ENCODE measurements around the gene ZNF525. TPM values are rescaled to one million over a fixed set of nuclear protein-coding genes. Genes with fewer than 3 reads are reported as not detected.

The ZNF525 gene
- total RNA-seq, 1 experiment from 2014 or later, result 10.2 TPM

DNA sequence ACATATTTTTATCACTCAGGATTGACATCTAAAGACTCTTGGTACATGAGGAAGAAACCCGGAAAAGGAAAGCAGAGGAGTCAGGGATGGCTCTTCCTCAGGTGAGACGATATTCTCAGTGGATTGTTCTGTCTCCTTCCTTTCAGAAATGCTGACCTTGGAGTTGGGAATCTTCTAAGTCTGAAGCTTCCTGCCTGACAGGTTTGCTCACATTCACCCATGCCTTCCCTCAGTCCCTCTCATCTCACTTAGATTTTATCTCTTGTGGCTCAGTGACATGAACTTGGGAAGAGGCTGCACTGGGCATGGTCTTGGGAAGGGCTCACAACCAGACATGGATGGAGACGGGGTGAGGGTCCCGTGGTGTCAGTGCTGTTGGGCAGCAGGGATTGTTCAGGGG lies 6.7 kb downstream of the ZNF525 start (continued):
- TF ChIP-seq, protein P1, sequence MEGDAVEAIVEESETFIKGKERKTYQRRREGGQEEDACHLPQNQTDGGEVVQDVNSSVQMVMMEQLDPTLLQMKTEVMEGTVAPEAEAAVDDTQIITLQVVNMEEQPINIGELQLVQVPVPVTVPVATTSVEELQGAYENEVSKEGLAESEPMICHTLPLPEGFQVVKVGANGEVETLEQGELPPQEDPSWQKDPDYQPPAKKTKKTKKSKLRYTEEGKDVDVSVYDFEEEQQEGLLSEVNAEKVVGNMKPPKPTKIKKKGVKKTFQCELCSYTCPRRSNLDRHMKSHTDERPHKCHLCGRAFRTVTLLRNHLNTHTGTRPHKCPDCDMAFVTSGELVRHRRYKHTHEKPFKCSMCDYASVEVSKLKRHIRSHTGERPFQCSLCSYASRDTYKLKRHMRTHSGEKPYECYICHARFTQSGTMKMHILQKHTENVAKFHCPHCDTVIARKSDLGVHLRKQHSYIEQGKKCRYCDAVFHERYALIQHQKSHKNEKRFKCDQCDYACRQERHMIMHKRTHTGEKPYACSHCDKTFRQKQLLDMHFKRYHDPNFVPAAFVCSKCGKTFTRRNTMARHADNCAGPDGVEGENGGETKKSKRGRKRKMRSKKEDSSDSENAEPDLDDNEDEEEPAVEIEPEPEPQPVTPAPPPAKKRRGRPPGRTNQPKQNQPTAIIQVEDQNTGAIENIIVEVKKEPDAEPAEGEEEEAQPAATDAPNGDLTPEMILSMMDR (IDR thresholded peaks at IDR 0.05 in 2 of 3, conservative IDR thresholded peaks at IDR 0.05 in 1 of 3; ENCODE audit: borderline replicate concordance in 1 of 3, insufficient read depth in 1 of 3, low read depth in 2 of 3, low read length in 2 of 3), result no peak

DNA sequence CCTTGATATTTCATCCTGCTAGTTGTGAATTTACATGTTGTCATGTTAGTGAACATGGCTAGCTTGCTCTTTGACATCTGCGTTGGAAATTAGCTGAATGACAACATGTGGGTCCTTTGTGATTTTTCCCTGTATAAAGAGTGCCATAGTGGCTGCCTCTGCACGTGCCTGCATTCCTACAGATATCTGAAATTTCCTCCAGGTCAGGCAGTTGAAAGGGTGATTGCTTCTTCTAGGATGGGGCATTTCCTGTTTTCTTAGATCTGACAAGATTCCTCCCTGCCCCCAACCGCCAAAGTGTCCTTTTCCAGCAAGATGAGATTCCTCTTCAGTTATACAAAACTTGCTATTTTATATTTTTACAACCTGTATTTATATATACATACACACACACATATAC lies 8.8 kb downstream of the ZNF525 start:
- RAD21 ChIA-PET (ENCODE audit: low non-redundant PET in 1 of 2, low total read pairs in 2 of 2, uncharacterized antibody in 2 of 2, unreplicated experiment in 2 of 2), result no interaction called here
- no peak overlapping the region for H3K27ac ChIP-seq (ENCODE audit: low read depth, low read length)
- H2AFZ ChIP-seq (ENCODE audit: low read depth, low read length, poor library complexity, severe bottlenecking), result no peak overlapping the region
- no peak overlapping the region for H3K9ac ChIP-seq (ENCODE audit: low read length)
- H3K36me3 ChIP-seq (ENCODE audit: control insufficient read depth in 1 of 2, insufficient read depth in 2 of 2, low read length in 2 of 2), result peaks cover 0 to 42% of the 10 kb centered on the region in 2 experiments; a peak in 3 of 4 replicates
- no peak overlapping the region for H3K4me3 ChIP-seq (replicated peaks in 1 of 2; ENCODE audit: low read depth in 1 of 2, low read length in 2 of 2)
- POLR2A ChIA-PET, result no interaction called here
- CTCF ChIA-PET, result no interaction called here
- DNase-seq (ENCODE audit: low read depth, low spot score), result no peak
- peaks cover 0 to 3% of the 10 kb centered on the region in 2 experiments; a peak in 1 of 4 replicates for H3K9me3 ChIP-seq (ENCODE audit: control insufficient read depth in 1 of 2, insufficient read depth in 1 of 2, low read depth in 1 of 2, low read length in 2 of 2)
- TF ChIP-seq SIN3A (IDR thresholded peaks at IDR 0.05; ENCODE audit: low read depth) (no peak), ZFX (IDR thresholded peaks at IDR 0.05) (no peak), YY1 (IDR thresholded peaks at IDR 0.05; ENCODE audit: extremely low read depth, insufficient replicate concordance, low read depth, low read length) (no peak), POLR2AphosphoS5 (IDR thresholded peaks at IDR 0.05; ENCODE audit: low read depth, low read length) (no peak), SP1 (IDR thresholded peaks at IDR 0.05; ENCODE audit: low read depth) (no peak), FOSL1 (IDR thresholded peaks at IDR 0.05; ENCODE audit: low read depth) (no peak), JUND (IDR thresholded peaks at IDR 0.05) (no peak), EZH2phosphoT487 (IDR thresholded peaks at IDR 0.05; ENCODE audit: borderline replicate concordance) (no peak), CEBPB (IDR thresholded peaks at IDR 0.05; ENCODE audit: low read depth) (no peak), POLR2A (IDR thresholded peaks at IDR 0.05; ENCODE audit: borderline replicate concordance, extremely low read depth, insufficient read depth, insufficient read length) (no peak), EGR1 (IDR thresholded peaks at IDR 0.05; ENCODE audit: low read depth) (no peak), ELF1 (IDR thresholded peaks at IDR 0.05; ENCODE audit: borderline replicate concordance, low read depth) (no peak)
- TF ChIP-seq, protein P2, sequence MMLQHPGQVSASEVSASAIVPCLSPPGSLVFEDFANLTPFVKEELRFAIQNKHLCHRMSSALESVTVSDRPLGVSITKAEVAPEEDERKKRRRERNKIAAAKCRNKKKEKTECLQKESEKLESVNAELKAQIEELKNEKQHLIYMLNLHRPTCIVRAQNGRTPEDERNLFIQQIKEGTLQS (IDR thresholded peaks at IDR 0.05), result no peak
- TF ChIP-seq, protein P3, sequence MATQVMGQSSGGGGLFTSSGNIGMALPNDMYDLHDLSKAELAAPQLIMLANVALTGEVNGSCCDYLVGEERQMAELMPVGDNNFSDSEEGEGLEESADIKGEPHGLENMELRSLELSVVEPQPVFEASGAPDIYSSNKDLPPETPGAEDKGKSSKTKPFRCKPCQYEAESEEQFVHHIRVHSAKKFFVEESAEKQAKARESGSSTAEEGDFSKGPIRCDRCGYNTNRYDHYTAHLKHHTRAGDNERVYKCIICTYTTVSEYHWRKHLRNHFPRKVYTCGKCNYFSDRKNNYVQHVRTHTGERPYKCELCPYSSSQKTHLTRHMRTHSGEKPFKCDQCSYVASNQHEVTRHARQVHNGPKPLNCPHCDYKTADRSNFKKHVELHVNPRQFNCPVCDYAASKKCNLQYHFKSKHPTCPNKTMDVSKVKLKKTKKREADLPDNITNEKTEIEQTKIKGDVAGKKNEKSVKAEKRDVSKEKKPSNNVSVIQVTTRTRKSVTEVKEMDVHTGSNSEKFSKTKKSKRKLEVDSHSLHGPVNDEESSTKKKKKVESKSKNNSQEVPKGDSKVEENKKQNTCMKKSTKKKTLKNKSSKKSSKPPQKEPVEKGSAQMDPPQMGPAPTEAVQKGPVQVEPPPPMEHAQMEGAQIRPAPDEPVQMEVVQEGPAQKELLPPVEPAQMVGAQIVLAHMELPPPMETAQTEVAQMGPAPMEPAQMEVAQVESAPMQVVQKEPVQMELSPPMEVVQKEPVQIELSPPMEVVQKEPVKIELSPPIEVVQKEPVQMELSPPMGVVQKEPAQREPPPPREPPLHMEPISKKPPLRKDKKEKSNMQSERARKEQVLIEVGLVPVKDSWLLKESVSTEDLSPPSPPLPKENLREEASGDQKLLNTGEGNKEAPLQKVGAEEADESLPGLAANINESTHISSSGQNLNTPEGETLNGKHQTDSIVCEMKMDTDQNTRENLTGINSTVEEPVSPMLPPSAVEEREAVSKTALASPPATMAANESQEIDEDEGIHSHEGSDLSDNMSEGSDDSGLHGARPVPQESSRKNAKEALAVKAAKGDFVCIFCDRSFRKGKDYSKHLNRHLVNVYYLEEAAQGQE (IDR thresholded peaks at IDR 0.05; ENCODE audit: low read depth), result no peak
- TF ChIP-seq, protein P4, sequence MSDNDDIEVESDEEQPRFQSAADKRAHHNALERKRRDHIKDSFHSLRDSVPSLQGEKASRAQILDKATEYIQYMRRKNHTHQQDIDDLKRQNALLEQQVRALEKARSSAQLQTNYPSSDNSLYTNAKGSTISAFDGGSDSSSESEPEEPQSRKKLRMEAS (IDR thresholded peaks at IDR 0.05), result no peak
- H3K9me2 ChIP-seq (ENCODE audit: insufficient read depth), result no peaks in the 10 kb centered on the region
- H3K79me2 ChIP-seq (ENCODE audit: insufficient read depth, low read length), result no peaks in the 10 kb centered on the region
- intact Hi-C loops (cut with micrococcal nuclease), result no loop called here
- BruUV-seq (replicated peaks), result no TSS peak
- H3K4me1 ChIP-seq (ENCODE audit: control insufficient read depth in 1 of 2, insufficient read depth in 2 of 2, low read length in 2 of 2), result no peaks in the 10 kb centered on the region
- ATAC-seq, result no peak
- no peaks in the 10 kb centered on the region for H3K27me3 ChIP-seq (ENCODE audit: insufficient read depth, low read length)
- no peaks in the 10 kb centered on the region for H4K20me1 ChIP-seq (ENCODE audit: insufficient read depth)
- no peak overlapping the region for H3K4me2 ChIP-seq (ENCODE audit: low read length)

Data from HCT116 (cell line).